BLaER1 (cell line): ENCODE results near the gene LMO3.

Experiments used
- H3K27ac ChIP-seq: shearing (Covaris generic); formaldehyde crosslinking; 2 replicates; pipeline ENCODE4 v1.8.1; 2022
- H3K27me3 ChIP-seq: shearing (Covaris generic); formaldehyde crosslinking; 2 replicates; pipeline ENCODE4 v1.8.1; 2022
- H3K36me3 ChIP-seq: shearing (Covaris generic); formaldehyde crosslinking; 2 replicates; pipeline ENCODE4 v1.8.1; 2022
- H3K4me1 ChIP-seq: shearing (Covaris generic); formaldehyde crosslinking; 2 replicates; pipeline ENCODE4 v1.8.1; 2022
- H3K4me2 ChIP-seq: shearing (Covaris generic); formaldehyde crosslinking; 2 replicates; pipeline ENCODE4 v1.8.1; 2022
- H3K4me3 ChIP-seq: shearing (Covaris generic); formaldehyde crosslinking; 2 replicates; pipeline ENCODE4 v1.8.1; 2022
- H3K9ac ChIP-seq: shearing (Covaris generic); formaldehyde crosslinking; 2 replicates; pipeline ENCODE4 v1.8.1; 2022
- H3K9me3 ChIP-seq: shearing (Covaris generic); formaldehyde crosslinking; 2 replicates; pipeline ENCODE4 v1.8.1; 2022
- H4K20me1 ChIP-seq: shearing (Covaris generic); formaldehyde crosslinking; 2 replicates; pipeline ENCODE4 v1.8.1; 2022
- Cebpa-rat ChIP-seq: shearing (Covaris generic); IDR thresholded peaks from 2 replicates; pipeline ENCODE4 v1.8.1; 2022

Gene LMO3

DNA sequence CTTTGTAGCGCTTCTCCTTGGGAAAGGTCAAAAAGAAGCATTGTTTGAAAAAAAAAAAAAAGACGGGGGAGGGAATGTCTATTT lies at the start of gene LMO3:
Gene LMO3, minus strand, starts transcription at position 46 of the 84 bp plus-strand sequence. CDS start 5,302 bp downstream, outside the sequence.
- no peaks in the 10 kb centered on the region for H3K4me1 ChIP-seq
- no peak within 1 kb of the TSS for H3K4me2 ChIP-seq
- no peaks in the 10 kb centered on the region for H4K20me1 ChIP-seq
- TF ChIP-seq Cebpa-rat: no peak
- no peak within 1 kb of the TSS for H3K27ac ChIP-seq
- no peak within 1 kb of the TSS for H3K4me3 ChIP-seq
- no peak within 1 kb of the TSS for H3K9ac ChIP-seq
- H3K27me3 ChIP-seq: peaks cover 52% of the 10 kb centered on the region
- no peaks in the 10 kb centered on the region for H3K36me3 ChIP-seq
- peaks cover 13% of the 10 kb centered on the region; the same call in 1 of the 2 replicates for H3K9me3 ChIP-seq

DNA sequence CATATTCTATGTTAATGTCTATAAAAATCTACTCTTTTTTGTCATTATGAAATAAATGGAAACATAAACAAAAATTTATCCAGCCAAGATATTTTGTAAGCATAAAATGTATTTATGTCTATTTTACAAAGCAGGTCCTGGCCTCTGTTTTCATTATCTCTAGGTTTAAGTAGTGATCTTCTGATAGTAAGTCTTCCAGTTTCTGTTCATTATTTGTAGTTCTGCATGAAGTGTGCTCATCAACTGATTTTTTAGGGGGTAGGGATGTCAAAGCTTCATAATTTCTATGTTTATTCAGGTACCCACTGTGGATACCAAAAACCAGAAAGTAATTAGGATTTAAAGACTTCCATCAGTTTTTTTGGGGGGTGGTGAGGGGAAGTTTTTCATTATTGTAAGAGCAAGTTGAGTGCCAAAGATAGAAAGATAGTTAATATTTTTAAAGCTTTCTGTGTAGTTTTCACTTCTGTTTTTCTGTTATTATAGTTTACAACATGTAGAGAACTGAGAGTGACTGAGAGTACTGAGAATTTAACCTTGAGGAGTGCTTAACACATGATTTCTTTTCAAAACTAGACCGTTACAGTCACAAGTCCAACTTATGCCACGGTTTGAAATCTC lies 30.6 kb upstream of the LMO3 start:
- Histone ChIP-seq H3K36me3 (no peaks in the 10 kb centered on the region), H3K9me3 (no peaks in the 10 kb centered on the region), H3K27ac (no peak overlapping the region), H3K4me3 (no peak overlapping the region), H3K27me3 (no peaks in the 10 kb centered on the region), H3K4me1 (no peaks in the 10 kb centered on the region), H3K4me2 (no peak overlapping the region), H4K20me1 (no peaks in the 10 kb centered on the region), H3K9ac (no peak overlapping the region)
- TF ChIP-seq Cebpa-rat: no peak

DNA sequence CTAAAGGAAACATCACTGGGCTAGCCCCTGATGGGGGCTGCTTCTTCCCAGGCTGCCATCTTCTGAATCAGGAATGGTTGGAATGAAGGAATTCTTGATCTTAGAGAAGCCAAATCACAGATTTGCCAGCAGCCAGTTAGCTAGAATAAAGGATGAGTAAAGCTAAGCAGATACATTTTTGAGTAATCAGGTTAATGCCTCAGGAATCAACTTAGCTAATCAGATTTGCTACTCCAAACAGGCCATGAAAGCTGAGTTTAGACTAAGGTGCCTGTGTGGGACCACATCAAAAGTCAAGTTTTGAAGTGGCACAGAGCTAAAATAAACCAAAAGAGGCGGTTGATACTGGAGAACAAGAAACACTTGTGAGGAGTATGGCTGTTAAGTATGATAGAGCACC lies 28.8 kb upstream of the LMO3 start:
- H3K27ac ChIP-seq: no peak overlapping the region
- no peak overlapping the region for H3K9ac ChIP-seq
- H3K4me2 ChIP-seq: no peak overlapping the region
- no peaks in the 10 kb centered on the region for H4K20me1 ChIP-seq
- no peaks in the 10 kb centered on the region for H3K9me3 ChIP-seq
- no peak for TF ChIP-seq Cebpa-rat
- no peak overlapping the region for H3K4me3 ChIP-seq
- H3K27me3 ChIP-seq: no peaks in the 10 kb centered on the region
- no peaks in the 10 kb centered on the region for H3K4me1 ChIP-seq
- no peaks in the 10 kb centered on the region for H3K36me3 ChIP-seq

DNA sequence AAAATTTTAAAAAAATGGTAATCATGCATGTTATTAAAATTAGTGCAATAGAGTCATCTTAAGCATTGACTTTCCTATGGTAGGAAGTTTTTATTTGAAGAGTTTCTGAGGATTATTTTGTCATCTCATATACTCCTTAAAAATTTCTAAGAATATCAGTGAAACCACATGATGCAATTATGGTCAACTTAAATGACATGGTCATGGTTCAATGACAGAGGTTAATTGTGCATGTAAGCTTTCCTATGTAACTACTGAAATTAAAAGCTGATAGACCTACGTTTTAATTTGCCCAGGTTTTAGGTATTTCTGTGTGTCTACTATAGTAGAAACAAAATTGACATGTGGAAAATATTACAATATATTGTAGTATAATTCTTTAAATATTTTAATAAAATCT lies 21.0 kb upstream of the LMO3 start:
- Histone ChIP-seq H3K27ac (no peak overlapping the region), H3K4me3 (no peak overlapping the region), H3K4me2 (no peak overlapping the region), H4K20me1 (no peaks in the 10 kb centered on the region), H3K4me1 (no peaks in the 10 kb centered on the region), H3K27me3 (no peaks in the 10 kb centered on the region), H3K9ac (no peak overlapping the region), H3K36me3 (no peaks in the 10 kb centered on the region), H3K9me3 (no peaks in the 10 kb centered on the region)
- no peak for TF ChIP-seq Cebpa-rat

DNA sequence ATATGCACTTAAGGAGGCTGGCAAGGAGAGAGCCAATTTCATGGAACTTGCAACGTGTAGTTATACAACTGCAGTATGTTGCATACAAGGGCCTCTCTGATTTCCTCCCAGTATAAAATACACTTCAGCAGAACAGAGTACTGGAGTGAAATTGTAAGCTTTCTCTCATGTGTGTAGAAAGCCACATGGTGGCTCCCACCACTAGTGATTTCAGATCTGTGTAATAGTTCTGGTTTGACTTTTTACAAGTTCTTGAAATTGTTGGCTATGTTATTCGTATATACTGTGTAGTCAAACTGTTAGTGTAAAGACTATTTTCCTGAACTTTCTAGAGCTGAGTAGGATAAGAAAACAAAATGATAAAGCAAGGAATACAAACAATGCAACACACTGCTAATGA lies 16.4 kb upstream of the LMO3 start:
- no peaks in the 10 kb centered on the region for H3K9me3 ChIP-seq
- H3K4me1 ChIP-seq: no peaks in the 10 kb centered on the region
- H3K36me3 ChIP-seq: no peaks in the 10 kb centered on the region
- no peaks in the 10 kb centered on the region for H3K27me3 ChIP-seq
- no peak overlapping the region for H3K4me3 ChIP-seq
- no peak for TF ChIP-seq Cebpa-rat
- H3K9ac ChIP-seq: no peak overlapping the region
- H3K27ac ChIP-seq: no peak overlapping the region
- H4K20me1 ChIP-seq: no peaks in the 10 kb centered on the region
- H3K4me2 ChIP-seq: no peak overlapping the region

DNA sequence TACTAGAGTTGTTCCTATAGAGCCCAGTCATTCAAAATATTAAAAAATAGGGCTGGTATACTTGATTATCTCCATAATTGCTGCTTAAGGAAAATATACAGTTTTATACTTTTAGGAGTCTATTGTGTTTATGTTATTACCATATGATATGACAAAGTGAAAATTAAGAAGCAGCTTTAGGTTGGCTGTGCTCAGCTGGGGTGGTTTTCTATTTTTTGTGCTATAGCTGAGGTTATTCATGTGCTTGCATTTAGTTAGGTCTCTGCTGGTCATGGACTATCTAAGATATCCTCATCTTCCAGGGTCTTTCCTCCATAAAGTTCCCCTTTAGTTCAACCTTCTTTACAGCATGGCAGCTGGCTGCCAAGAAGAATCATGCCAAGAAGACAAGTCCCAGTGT lies 13.6 kb upstream of the LMO3 start:
- Histone ChIP-seq H3K4me1 (no peaks in the 10 kb centered on the region), H3K36me3 (no peaks in the 10 kb centered on the region), H4K20me1 (no peaks in the 10 kb centered on the region), H3K4me3 (no peak overlapping the region), H3K27ac (no peak overlapping the region), H3K4me2 (no peak overlapping the region), H3K27me3 (no peaks in the 10 kb centered on the region), H3K9ac (no peak overlapping the region), H3K9me3 (no peaks in the 10 kb centered on the region)
- TF ChIP-seq Cebpa-rat: no peak

DNA sequence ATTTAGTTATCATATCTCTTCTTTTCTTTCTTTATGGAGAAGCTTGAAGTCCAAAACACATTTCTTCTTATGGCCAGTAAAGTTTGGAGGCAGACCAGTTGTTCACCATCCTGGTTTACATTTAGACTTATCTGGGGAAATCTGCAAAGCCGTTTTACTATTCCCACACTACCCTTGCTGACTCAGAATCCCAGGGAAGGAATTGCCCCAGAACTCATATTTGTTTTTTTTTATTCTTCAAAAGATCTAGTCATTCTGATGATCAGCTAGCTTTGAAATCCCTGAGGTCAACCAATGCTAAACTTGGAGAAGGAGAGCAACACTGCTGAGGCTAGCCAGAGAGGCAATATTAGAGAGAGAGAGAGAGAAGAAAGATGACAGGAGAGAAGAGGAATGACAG lies 12.3 kb upstream of the LMO3 start:
- H4K20me1 ChIP-seq: no peaks in the 10 kb centered on the region
- no peaks in the 10 kb centered on the region for H3K4me1 ChIP-seq
- TF ChIP-seq Cebpa-rat: no peak
- no peaks in the 10 kb centered on the region for H3K36me3 ChIP-seq
- H3K4me2 ChIP-seq: no peak overlapping the region
- no peaks in the 10 kb centered on the region for H3K27me3 ChIP-seq
- no peak overlapping the region for H3K27ac ChIP-seq
- H3K4me3 ChIP-seq: no peak overlapping the region
- no peaks in the 10 kb centered on the region for H3K9me3 ChIP-seq
- H3K9ac ChIP-seq: no peak overlapping the region

DNA sequence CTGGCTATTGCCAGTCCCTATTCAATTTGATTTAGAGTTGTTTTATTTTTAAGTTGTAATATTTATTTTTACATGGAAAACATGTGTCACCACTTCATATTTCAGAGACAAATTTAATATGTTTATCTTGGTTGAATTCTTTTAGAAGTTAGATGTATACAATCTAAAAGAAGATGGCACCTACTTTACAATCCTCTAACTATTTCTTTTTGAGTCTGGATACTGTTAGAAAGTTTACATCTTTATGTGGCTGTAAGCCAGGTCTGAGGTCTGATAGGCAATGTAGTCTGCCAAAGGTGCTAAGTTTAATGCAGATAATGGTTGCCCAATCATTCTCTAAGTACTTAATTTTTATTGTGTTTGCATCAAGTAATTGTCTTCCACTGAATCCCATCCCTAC lies 7.2 kb upstream of the LMO3 start:
- Histone ChIP-seq H3K36me3 (no peaks in the 10 kb centered on the region), H4K20me1 (no peaks in the 10 kb centered on the region), H3K4me2 (no peak overlapping the region), H3K9me3 (no peaks in the 10 kb centered on the region), H3K4me1 (no peaks in the 10 kb centered on the region), H3K4me3 (no peak overlapping the region), H3K27ac (no peak overlapping the region), H3K9ac (no peak overlapping the region), H3K27me3 (peaks cover 10% of the 10 kb centered on the region; the same call in 1 of the 2 replicates)
- no peak for TF ChIP-seq Cebpa-rat

DNA sequence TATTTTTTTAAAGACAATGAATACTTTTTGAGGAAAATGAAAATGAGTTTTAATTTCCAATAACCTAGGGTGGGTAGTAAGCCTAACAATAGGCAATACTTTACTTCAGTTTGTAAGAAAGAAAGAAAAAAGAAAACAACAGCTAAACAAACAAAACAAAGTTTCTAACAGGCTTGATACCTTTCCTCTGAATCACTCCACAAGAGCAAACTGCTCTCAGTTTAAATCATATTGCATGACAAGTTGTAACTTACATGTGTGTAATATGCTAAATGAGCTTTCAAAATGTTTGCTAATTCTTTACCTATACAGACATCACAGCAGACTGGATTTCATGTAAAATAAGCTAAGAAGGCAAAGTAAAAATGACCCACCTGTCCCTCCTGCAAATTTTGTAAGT lies 6.7 kb upstream of the LMO3 start:
- no peaks in the 10 kb centered on the region for H3K4me1 ChIP-seq
- no peak overlapping the region for H3K27ac ChIP-seq
- no peak overlapping the region for H3K4me3 ChIP-seq
- no peak for TF ChIP-seq Cebpa-rat
- H3K36me3 ChIP-seq: no peaks in the 10 kb centered on the region
- H4K20me1 ChIP-seq: no peaks in the 10 kb centered on the region
- no peak overlapping the region for H3K4me2 ChIP-seq
- H3K27me3 ChIP-seq: peaks cover 13% of the 10 kb centered on the region; the same call in 1 of the 2 replicates
- no peaks in the 10 kb centered on the region for H3K9me3 ChIP-seq
- H3K9ac ChIP-seq: no peak overlapping the region

DNA sequence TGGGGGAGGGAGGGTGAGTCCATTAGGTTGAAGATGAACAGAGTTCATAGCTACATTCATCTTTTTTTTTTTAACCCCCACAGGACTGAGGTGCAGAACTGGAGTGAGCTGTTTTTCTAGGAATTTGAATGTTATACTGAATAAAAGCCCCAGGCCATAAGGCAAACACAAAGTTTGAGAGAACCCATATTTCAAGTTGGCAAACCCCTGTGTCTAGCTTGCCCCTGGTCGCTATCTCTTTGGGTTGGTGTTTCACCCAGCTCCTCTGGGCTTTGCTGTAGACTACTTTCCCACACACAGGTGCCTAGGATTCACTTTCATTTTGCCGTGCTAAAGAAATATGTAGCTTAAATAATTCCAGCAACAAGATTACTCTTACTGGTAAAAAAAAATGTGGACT lies 5.2 kb upstream of the LMO3 start:
- no peaks in the 10 kb centered on the region for H3K36me3 ChIP-seq
- no peak overlapping the region for H3K4me2 ChIP-seq
- no peak overlapping the region for H3K27ac ChIP-seq
- no peak for TF ChIP-seq Cebpa-rat
- no peaks in the 10 kb centered on the region for H4K20me1 ChIP-seq
- no peak overlapping the region for H3K9ac ChIP-seq
- H3K4me3 ChIP-seq: no peak overlapping the region
- H3K9me3 ChIP-seq: peaks cover 5% of the 10 kb centered on the region; the same call in 1 of the 2 replicates
- peaks cover 28% of the 10 kb centered on the region for H3K27me3 ChIP-seq
- no peaks in the 10 kb centered on the region for H3K4me1 ChIP-seq

DNA sequence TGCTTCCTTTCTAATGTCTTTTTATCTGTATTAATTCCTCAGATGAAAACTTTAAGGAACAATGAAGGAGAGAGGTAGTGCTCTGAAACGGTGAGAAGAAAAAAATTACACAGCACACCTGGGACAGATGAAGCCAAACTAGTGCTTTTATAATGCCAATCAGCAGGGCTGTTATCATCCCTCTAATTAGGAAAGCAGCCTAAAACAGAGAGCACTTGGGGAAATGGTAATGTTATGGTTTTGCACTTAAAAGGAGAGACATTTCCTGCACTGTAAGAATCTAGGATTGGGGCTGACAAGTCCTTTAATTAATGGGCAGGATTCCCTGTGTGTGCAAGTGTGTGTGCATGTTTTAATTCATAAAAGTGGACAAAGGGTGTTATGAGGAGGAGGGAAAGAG lies 4.8 kb upstream of the LMO3 start:
- no peak overlapping the region for H3K27ac ChIP-seq
- H3K9me3 ChIP-seq: peaks cover 9% of the 10 kb centered on the region; the same call in 1 of the 2 replicates
- no peak overlapping the region for H3K4me3 ChIP-seq
- H3K9ac ChIP-seq: no peak overlapping the region
- H4K20me1 ChIP-seq: no peaks in the 10 kb centered on the region
- H3K27me3 ChIP-seq: peaks cover 32% of the 10 kb centered on the region
- H3K36me3 ChIP-seq: no peaks in the 10 kb centered on the region
- no peak for TF ChIP-seq Cebpa-rat
- no peaks in the 10 kb centered on the region for H3K4me1 ChIP-seq
- H3K4me2 ChIP-seq: no peak overlapping the region
